DMS79 treated with DMSO at 0.1 percent for 48 hours (cell line): Measurements from ENCODE around the gene C11orf68.
"Not testable (repeated sequence)": the region's sequence is repeated elsewhere in the genome, so short reads cannot be mapped to it uniquely, and the experiment has no call there.

ENCODE experiments used
- DNase-seq: peaks from one replicate; lab custom pipeline; 2025; lab: John Stamatoyannopoulos, UW

Gene C11orf68

GRCh38 chr11:65912845-65913244 is 6.0 kb downstream of the C11orf68 start:
- DNase-seq, result no peak

GRCh38 chr11:65911682-65912568 is 6.9 kb downstream of the C11orf68 start:
- peak; percentile 10 for DNase-seq

- DNase-seq, result no peak
Measured at GRCh38 chr11:65907878-65908277, 11.0 kb downstream of the C11orf68 start.

GRCh38 chr11:65906602-65907001 is 12.3 kb downstream of the C11orf68 start:
- DNase-seq, result no peak

- DNase-seq, result no peak
Measured at GRCh38 chr11:65903715-65904114, 15.1 kb downstream of the C11orf68 start.

GRCh38 chr11:65903068-65903481 is 15.8 kb downstream of the C11orf68 start:
- no peak for DNase-seq

- no peak for DNase-seq
Measured at GRCh38 chr11:65900899-65901180, 18.0 kb downstream of the C11orf68 start.

GRCh38 chr11:65900125-65900898 is 18.6 kb downstream of the C11orf68 start, which contains the start of gene FOSL1:
Gene FOSL1 (minus strand): TSS chr11:65900388. CDS start chr11:65900339, 49 bp downstream.
- DNase-seq, result peak; percentile 67

GRCh38 chr11:65899356-65900124 is 19.3 kb downstream of the C11orf68 start:
- DNase-seq, result no peak

- DNase-seq, result no peak
Measured at GRCh38 chr11:65898656-65899355, 20.1 kb downstream of the C11orf68 start.

- no peak for DNase-seq
Measured at GRCh38 chr11:65897020-65897471, 21.8 kb downstream of the C11orf68 start.

GRCh38 chr11:65896034-65896999 is 22.5 kb downstream of the C11orf68 start:
- DNase-seq, result no peak

GRCh38 chr11:65895482-65895981 is 23.3 kb downstream of the C11orf68 start:
- DNase-seq, result no peak

- DNase-seq, result no peak
Measured at GRCh38 chr11:65894034-65894591, 24.7 kb downstream of the C11orf68 start.

GRCh38 chr11:65892661-65893317 is 26.1 kb downstream of the C11orf68 start:
- no peak for DNase-seq

- not testable (repeated sequence) for DNase-seq
Measured at GRCh38 chr11:65892137-65892540, 26.7 kb downstream of the C11orf68 start.

GRCh38 chr11:65891219-65892136 is 27.4 kb downstream of the C11orf68 start:
- no peak for DNase-seq
